H1 (cell line): Measurements from ENCODE around the gene PRMT3. TPM values are rescaled to one million over a fixed set of nuclear protein-coding genes. Genes with fewer than 3 reads are reported as not detected.

Experiments
- CTCF ChIA-PET: fragments of 300-600 bp; sonication (Branson Sonifier 250); formaldehyde crosslinking; loops from one replicate; lab custom pipeline; 2021; ENCODE audit not compliant: partially characterized antibody; lab: Charles Lee
- POLR2A ChIA-PET: fragments of 300-600 bp; sonication (Branson Sonifier 250); formaldehyde crosslinking; loops from one replicate; lab custom pipeline; 2021; ENCODE audit warnings: inconsistent platforms; ENCODE audit not compliant: partially characterized antibody; lab: Charles Lee
- DNase-seq, 2 experiments: peaks; one replicate each; pipeline versions ENCODE4 v3.0.0 to v3.0.0-alpha.2; 2010 to 2022; ENCODE audit warnings: low spot score in 2 of 2, low read depth in 1 of 2, mixed read lengths in 1 of 2
- FAIRE-seq: peaks from 2 replicates; lab custom pipeline; 2011; peaks lifted over from hg19 to GRCh38; lab: Jason Lieb, UNC
- H2AFZ ChIP-seq: 2 replicates; pipeline ENCODE4 v1.8.1; 2012; ENCODE audit warnings: low read length, inconsistent platforms
- H2AK5ac ChIP-seq: 2 replicates; pipeline ENCODE4 v1.6.1; 2013; ENCODE audit warnings: low read depth, low read length
- H2BK120ac ChIP-seq: replicated peaks from 2 replicates; pipeline ENCODE3; 2013; ENCODE audit warnings: low read depth, low read length, inconsistent platforms
- H2BK12ac ChIP-seq: 2 replicates; pipeline ENCODE4 v1.6.1; 2013; ENCODE audit warnings: low read depth, low read length
- H2BK15ac ChIP-seq: 2 replicates; pipeline ENCODE4 v1.6.1; 2013; ENCODE audit warnings: low read length
- H2BK20ac ChIP-seq: 2 replicates; pipeline ENCODE4 v1.6.1; 2013; ENCODE audit warnings: low read length
- H2BK5ac ChIP-seq: 2 replicates; pipeline ENCODE4 v1.6.1; 2013; ENCODE audit warnings: low read depth, low read length
- H3K14ac ChIP-seq: 2 replicates; pipeline ENCODE4 v1.6.1; 2013; ENCODE audit warnings: inconsistent platforms; ENCODE audit not compliant: insufficient read length
- H3K18ac ChIP-seq: 2 replicates; pipeline ENCODE4 v1.6.1; 2013; ENCODE audit warnings: low read length; ENCODE audit errors: extremely low read depth
- H3K23ac ChIP-seq: 2 replicates; pipeline ENCODE4 v1.6.1; 2013; ENCODE audit warnings: inconsistent platforms; ENCODE audit not compliant: insufficient read length
- H3K23me2 ChIP-seq: 2 replicates; pipeline ENCODE4 v1.6.1; 2013; ENCODE audit warnings: low read depth, low read length
- H3K27ac ChIP-seq: 2 replicates; pipeline ENCODE4 v1.6.1; 2011; ENCODE audit warnings: low read depth, low read length, inconsistent platforms
- H3K27me3 ChIP-seq, 4 experiments: replicated peaks in 1 of 4; 1 replicate in 1 of 4; 2 replicates in 3 of 4; pipeline versions ENCODE4 v1.6.1 to v1.8.1; 2011 to 2013; ENCODE audit warnings: low read length in 3 of 4, mild to moderate bottlenecking in 3 of 4, inconsistent platforms in 2 of 4, mixed read lengths in 2 of 4, moderate library complexity in 1 of 4; ENCODE audit not compliant: control insufficient read depth in 3 of 4, insufficient read depth in 3 of 4; ENCODE audit errors: extremely low read depth in 1 of 4
- H3K36me3 ChIP-seq, 4 experiments: 2 replicates each; pipeline versions ENCODE4 v1.6.1 to v1.8.1; 2011 to 2013; ENCODE audit warnings: mild to moderate bottlenecking in 4 of 4, low read length in 3 of 4, moderate library complexity in 2 of 4, control low read depth in 1 of 4, inconsistent platforms in 1 of 4; ENCODE audit not compliant: insufficient read depth in 4 of 4, control insufficient read depth in 2 of 4
- H3K4ac ChIP-seq: replicated peaks from 2 replicates; pipeline ENCODE3; 2013; ENCODE audit warnings: low read length, low read depth, mixed read lengths, inconsistent platforms; ENCODE audit not compliant: insufficient read length
- H3K4me1 ChIP-seq, 4 experiments: replicated peaks in 1 of 4; 1 replicate in 1 of 4; 2 replicates in 3 of 4; pipeline versions ENCODE4 v1.6.1 to v1.8.1; 2011 to 2013; ENCODE audit warnings: low read length in 3 of 4, inconsistent platforms in 2 of 4, mixed read lengths in 1 of 4; ENCODE audit not compliant: insufficient read depth in 4 of 4, control insufficient read depth in 3 of 4
- H3K4me2 ChIP-seq, 2 experiments: 2 replicates each; pipeline versions ENCODE4 v1.6.1 to v1.8.1; 2011 to 2013; ENCODE audit warnings: low read depth in 2 of 2, low read length in 2 of 2, control low read depth in 1 of 2, inconsistent platforms in 1 of 2, mild to moderate bottlenecking in 1 of 2; ENCODE audit not compliant: insufficient read depth in 1 of 2
- H3K4me3 ChIP-seq, 4 experiments: fragments of 200-600, 300-600 bp in 1 of 4; sonication (generic), shearing (Covaris generic), sonication (Bioruptor Twin) in 1 of 4; 2 replicates each; pipeline versions ENCODE4 v1.5.1 to v1.8.1; 2011 to 2016; ENCODE audit warnings: low read length in 4 of 4, low read depth in 3 of 4, control low read depth in 2 of 4, inconsistent platforms in 2 of 4, mild to moderate bottlenecking in 2 of 4, mixed read lengths in 1 of 4, moderate library complexity in 1 of 4; ENCODE audit not compliant: insufficient read depth in 2 of 4; ENCODE audit errors: extremely low read depth in 1 of 4
- H3K56ac ChIP-seq: replicated peaks from 2 replicates; pipeline ENCODE3; 2013; ENCODE audit warnings: low read depth, mild to moderate bottlenecking, mixed read lengths, low read length, inconsistent platforms; ENCODE audit not compliant: insufficient read length
- H3K79me1 ChIP-seq: 2 replicates; pipeline ENCODE4 v1.6.1; 2013; ENCODE audit warnings: low read depth, low read length, control low read depth
- H3K79me2 ChIP-seq, 2 experiments: 2 replicates each; pipeline versions ENCODE4 v1.6.1 to v1.8.1; 2012 to 2013; ENCODE audit warnings: low read length in 2 of 2, mild to moderate bottlenecking in 2 of 2, inconsistent platforms in 1 of 2; ENCODE audit not compliant: insufficient read depth in 2 of 2, control insufficient read depth in 1 of 2
- H3K9ac ChIP-seq, 4 experiments: replicated peaks in 1 of 4; 1 replicate in 1 of 4; 2 replicates in 3 of 4; pipeline versions ENCODE4 v1.6.1 to v1.8.1; 2011 to 2013; ENCODE audit warnings: low read depth in 3 of 4, low read length in 3 of 4, control low read depth in 2 of 4, mild to moderate bottlenecking in 2 of 4, moderate library complexity in 2 of 4, inconsistent platforms in 1 of 4; ENCODE audit errors: extremely low read depth in 1 of 4
- H3K9me3 ChIP-seq, 2 experiments: 2 replicates each; pipeline versions ENCODE4 v1.6.1 to v1.8.1; 2012 to 2013; ENCODE audit warnings: mild to moderate bottlenecking in 2 of 2, moderate library complexity in 2 of 2, control low read depth in 1 of 2, inconsistent platforms in 1 of 2, low read depth in 1 of 2, low read length in 1 of 2, mixed read lengths in 1 of 2; ENCODE audit not compliant: insufficient read depth in 2 of 2
- H4K20me1 ChIP-seq, 2 experiments: replicated peaks in 1 of 2; 2 replicates each; pipeline versions ENCODE3 to v1.8.1; 2011 to 2013; ENCODE audit warnings: inconsistent platforms in 2 of 2, low read length in 2 of 2, mild to moderate bottlenecking in 1 of 2; ENCODE audit not compliant: insufficient read depth in 2 of 2, control insufficient read depth in 1 of 2
- H4K5ac ChIP-seq: 2 replicates; pipeline ENCODE4 v1.6.1; 2013; ENCODE audit warnings: low read length, low read depth, mixed read lengths, inconsistent platforms; ENCODE audit not compliant: insufficient read length
- H4K8ac ChIP-seq: 2 replicates; pipeline ENCODE4 v1.8.0; 2013; ENCODE audit warnings: mild to moderate bottlenecking, moderate library complexity, low read length, inconsistent platforms; ENCODE audit not compliant: insufficient read depth; ENCODE audit errors: extremely low read depth
- H4K91ac ChIP-seq: replicated peaks from 2 replicates; pipeline ENCODE3; 2013; ENCODE audit warnings: low read length, mixed read lengths, inconsistent platforms; ENCODE audit not compliant: insufficient read length
- CTBP2 ChIP-seq: IDR thresholded peaks from 2 replicates; pipeline ENCODE4 v1.7.0; 2011; ENCODE audit warnings: borderline replicate concordance, mild to moderate bottlenecking, moderate library complexity, mixed read lengths, low read length; ENCODE audit not compliant: insufficient read depth, insufficient read length
- EGR1 ChIP-seq: IDR thresholded peaks from 2 replicates; pipeline ENCODE4 v1.6.1; 2011; ENCODE audit warnings: low read depth, low read length, borderline replicate concordance
- FOSL1 ChIP-seq: IDR thresholded peaks from 2 replicates; pipeline ENCODE4 v1.6.1; 2011; ENCODE audit warnings: mild to moderate bottlenecking, low read depth, low read length, moderate library complexity; ENCODE audit not compliant: insufficient read depth
- GTF2F1 ChIP-seq: IDR thresholded peaks from 2 replicates; pipeline ENCODE4 v1.6.1; 2012; ENCODE audit warnings: low read depth, low read length, improper control_type of control experiment, borderline replicate concordance
- HDAC2 ChIP-seq, 2 experiments: fragments of 300-600 bp in 1 of 2; sonication (generic) in 1 of 2; IDR thresholded peaks; 2 replicates each; pipeline ENCODE4 v1.6.1; 2011 to 2012; ENCODE audit warnings: low read depth in 2 of 2, low read length in 2 of 2, mild to moderate bottlenecking in 2 of 2, moderate library complexity in 2 of 2, borderline replicate concordance in 1 of 2, inconsistent platforms in 1 of 2
- NRF1 ChIP-seq: IDR thresholded peaks from 2 replicates; pipeline ENCODE4 v1.6.1; 2011; ENCODE audit warnings: mild to moderate bottlenecking, low read depth, low read length, improper control_type of control experiment
- POLR2A ChIP-seq, 2 experiments: IDR thresholded peaks; 1 replicate in 1 of 2; 2 replicates in 1 of 2; pipeline ENCODE4 v1.6.1; 2011; ENCODE audit warnings: low read depth in 2 of 2, low read length in 2 of 2, mild to moderate bottlenecking in 2 of 2; ENCODE audit errors: control extremely low read depth in 1 of 2
- POLR2AphosphoS5 ChIP-seq: IDR thresholded peaks from 2 replicates; pipeline ENCODE4 v1.6.1; 2011; ENCODE audit warnings: low read depth, low read length
- SIX5 ChIP-seq: IDR thresholded peaks from 2 replicates; pipeline ENCODE4 v1.6.1; 2011; ENCODE audit warnings: mild to moderate bottlenecking, low read depth, low read length
- SP2 ChIP-seq: IDR thresholded peaks from 2 replicates; pipeline ENCODE4 v1.6.1; 2012; ENCODE audit warnings: mild to moderate bottlenecking, low read length, inconsistent platforms
- TAF1 ChIP-seq: IDR thresholded peaks from 2 replicates; pipeline ENCODE4 v1.6.1; 2011; ENCODE audit warnings: mild to moderate bottlenecking, low read depth, low read length
- ZNF274 ChIP-seq: IDR thresholded peaks from 2 replicates; pipeline ENCODE4 v1.7.0; 2012; ENCODE audit warnings: low read length, borderline replicate concordance; ENCODE audit errors: extremely low read depth
- polyA plus RNA-seq, 7 experiments: library from polyadenylated mRNA; depleted of rRNA in 3 of 7; stranded (reverse) in 5 of 7; unstranded in 2 of 7; fragments of >200 nt in 5 of 7; fragments of 200-250 nt in 2 of 7; gene quantifications; 1 replicate in 5 of 7; 2 replicates in 1 of 7; 4 replicates in 1 of 7; pipeline versions ENCODE4 v1.2.1 to v1.2.3, GENCODE V29; 2011 to 2013; ENCODE audit warnings: missing spikeins in 2 of 7, mixed read lengths in 2 of 7
- total RNA-seq: library from RNA; stranded (reverse); fragmentation: NEBNext Ultra II Directional; extraction: Animal tissue kit (Norgen Biotek cat#: 25700); gene quantifications from 2 replicates; pipeline ENCODE4 v1.2.1, GENCODE V29; 2021
- TF ChIP-seq, protein P1 (sequence below): IDR thresholded peaks from 2 replicates; pipeline ENCODE4 v1.6.1; 2012; ENCODE audit warnings: inconsistent platforms
- TF ChIP-seq, protein P2 (sequence below): IDR thresholded peaks from 2 replicates; pipeline ENCODE4 v1.6.1; 2012; ENCODE audit warnings: inconsistent platforms

PRMT3 gene
- total and polyA plus RNA-seq, 2 of the 8 experiments (the other 6 are each of a cell fraction or from before 2014, with no cell fraction given): 11.2 to 26.5 TPM

DNA sequence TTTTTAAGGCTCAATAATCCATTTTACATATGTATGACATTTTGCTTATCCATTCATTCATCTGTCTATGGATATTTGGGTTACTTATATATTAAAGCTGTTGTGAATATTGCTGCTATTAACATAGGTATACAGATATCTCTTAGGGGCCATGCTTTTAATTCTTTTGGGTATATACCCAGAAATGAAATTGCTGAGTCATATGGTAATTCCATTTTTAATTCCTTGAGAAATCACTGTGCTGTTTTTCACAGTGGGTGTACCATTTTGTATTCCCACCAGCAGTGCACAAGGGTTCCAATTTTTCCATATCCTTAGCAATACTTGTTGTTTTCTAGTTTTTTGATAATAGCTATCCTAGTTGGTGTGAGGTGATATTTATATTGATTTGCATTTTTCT lies 19.0 kb downstream of the PRMT3 start:
- Histone ChIP-seq H3K4me2 (no peak overlapping the region), H3K79me1 (no peaks in the 10 kb centered on the region), H2AK5ac (no peak overlapping the region), H3K27ac (no peak overlapping the region), H2BK20ac (no peak overlapping the region), H2BK15ac (no peak overlapping the region), H2BK5ac (no peak overlapping the region), H3K9ac (no peak overlapping the region), H3K23me2 (no peaks in the 10 kb centered on the region), H4K8ac (no peak overlapping the region), H3K18ac (no peak overlapping the region), H3K27me3 (no peaks in the 10 kb centered on the region), H3K56ac (no peak overlapping the region), H2BK12ac (no peak overlapping the region), H4K20me1 (no peaks in the 10 kb centered on the region), H3K23ac (no peak overlapping the region), H3K4me3 (no peak overlapping the region), H4K5ac (no peak overlapping the region), H3K79me2 (no peaks in the 10 kb centered on the region), H3K9me3 (no peaks in the 10 kb centered on the region), H3K4ac (no peak overlapping the region), H3K36me3 (peaks cover 0 to 36% (median 12%) of the 10 kb centered on the region in 4 experiments; a peak in 5 of 8 replicates), H3K4me1 (no peaks in the 10 kb centered on the region), H4K91ac (no peak overlapping the region), H2AFZ (no peak overlapping the region), H2BK120ac (no peak overlapping the region), H3K14ac (no peak overlapping the region)
- ChIA-PET POLR2A (no interaction called here), CTCF (interaction anchor here (1.0 kb wide), 1 partner anchor 9 kb away, joined by 3 read pairs; no protein-coding TSS in a partner anchor)
- DNase-seq: no peak
- no peak for FAIRE-seq
- TF ChIP-seq FOSL1 (no peak), HDAC2 (IDR thresholded peaks at IDR 0.05; ENCODE audit: borderline replicate concordance in 1 of 2, low read depth in 2 of 2, low read length in 2 of 2) (no peak), POLR2A (IDR thresholded peaks at IDR 0.05; ENCODE audit: control extremely low read depth in 1 of 2, low read depth in 2 of 2, low read length in 2 of 2) (no peak), TAF1 (no peak), SIX5 (no peak), NRF1 (no peak), SP2 (no peak), CTBP2 (no peak), ZNF274 (no peak), POLR2AphosphoS5 (no peak), GTF2F1 (no peak), EGR1 (no peak)
- TF ChIP-seq, protein P1, sequence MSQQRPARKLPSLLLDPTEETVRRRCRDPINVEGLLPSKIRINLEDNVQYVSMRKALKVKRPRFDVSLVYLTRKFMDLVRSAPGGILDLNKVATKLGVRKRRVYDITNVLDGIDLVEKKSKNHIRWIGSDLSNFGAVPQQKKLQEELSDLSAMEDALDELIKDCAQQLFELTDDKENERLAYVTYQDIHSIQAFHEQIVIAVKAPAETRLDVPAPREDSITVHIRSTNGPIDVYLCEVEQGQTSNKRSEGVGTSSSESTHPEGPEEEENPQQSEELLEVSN: no peak
- TF ChIP-seq, protein P2, sequence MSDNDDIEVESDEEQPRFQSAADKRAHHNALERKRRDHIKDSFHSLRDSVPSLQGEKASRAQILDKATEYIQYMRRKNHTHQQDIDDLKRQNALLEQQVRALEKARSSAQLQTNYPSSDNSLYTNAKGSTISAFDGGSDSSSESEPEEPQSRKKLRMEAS: no peak
